ENCODE results near the gene G3BP2. TPM values are rescaled to one million over a fixed set of nuclear protein-coding genes. Genes with fewer than 3 reads are reported as not detected.
"Not testable (repeated sequence)": the region's sequence is repeated elsewhere in the genome, so short reads cannot be mapped to it uniquely, and the experiment has no call there.

G3BP2 gene
- total and polyA plus RNA-seq, 2 donors: 43.3 to 101 TPM

- not testable (repeated sequence) for DNase-seq (ENCODE audit: low read depth in 6 of 9, low spot score in 9 of 9); H3K9me3 ChIP-seq (ENCODE audit: control insufficient read depth in 2 of 2, insufficient read depth in 1 of 2, low read length in 1 of 2); H3K27me3 ChIP-seq (ENCODE audit: control insufficient read depth in 2 of 2, insufficient read depth in 1 of 2, low read length in 1 of 2); H3K36me3 ChIP-seq (ENCODE audit: control insufficient read depth in 2 of 2, insufficient read depth in 2 of 2, low read length in 1 of 2); H3K27ac ChIP-seq (ENCODE audit: low read depth in 1 of 2, low read length in 1 of 2); H3K4me3 ChIP-seq (ENCODE audit: low read length in 2 of 2)
- H3K4me1 ChIP-seq (ENCODE audit: control insufficient read depth in 2 of 2, insufficient read depth in 2 of 2, low read length in 2 of 2): peaks cover 0 to 17% of the 10 kb centered on the region in 2 donors
- WGBS: 98% methylated on average over 5 of the region's 5 CpGs
Measured at GRCh38 chr4:75692066-75692465, 18.9 kb upstream of the G3BP2 start.

GRCh38 chr4:75687125-75687524 is 13.9 kb upstream of the G3BP2 start:
- not testable (repeated sequence) for DNase-seq (ENCODE audit: low read depth in 6 of 9, low spot score in 9 of 9); H3K36me3 ChIP-seq (ENCODE audit: control insufficient read depth in 2 of 2, insufficient read depth in 2 of 2, low read length in 1 of 2); H3K4me3 ChIP-seq (ENCODE audit: low read length in 2 of 2); H3K27me3 ChIP-seq (ENCODE audit: control insufficient read depth in 2 of 2, insufficient read depth in 1 of 2, low read length in 1 of 2); H3K9me3 ChIP-seq (ENCODE audit: control insufficient read depth in 2 of 2, insufficient read depth in 1 of 2, low read length in 1 of 2)
- 95% methylated on average over 1 of the region's 1 CpG for WGBS
- H3K4me1 ChIP-seq (ENCODE audit: control insufficient read depth in 2 of 2, insufficient read depth in 2 of 2, low read length in 2 of 2): peaks cover 2 to 16% of the 10 kb centered on the region in 2 donors
- H3K27ac ChIP-seq (ENCODE audit: low read depth in 1 of 2, low read length in 1 of 2): peak overlapping the region; percentile 46 to 53

- no peak overlapping the region for H3K4me3 ChIP-seq (ENCODE audit: low read length in 2 of 2)
- peaks cover 0 to 4% of the 10 kb centered on the region in 2 donors for H3K9me3 ChIP-seq (ENCODE audit: control insufficient read depth in 2 of 2, insufficient read depth in 1 of 2, low read length in 1 of 2)
- peaks cover 2 to 16% of the 10 kb centered on the region in 2 donors for H3K4me1 ChIP-seq (ENCODE audit: control insufficient read depth in 2 of 2, insufficient read depth in 2 of 2, low read length in 2 of 2)
- 10% methylated on average over 3 of the region's 3 CpGs for WGBS
- DNase-seq (ENCODE audit: low read depth in 6 of 9, low spot score in 9 of 9): peak in 4 of 9 donors; percentile 30 to 68 (median 34)
- peak overlapping the region; percentile 46 to 77 for H3K27ac ChIP-seq (ENCODE audit: low read depth in 1 of 2, low read length in 1 of 2)
- peaks cover 0 to under 1% of the 10 kb centered on the region in 2 donors for H3K36me3 ChIP-seq (ENCODE audit: control insufficient read depth in 2 of 2, insufficient read depth in 2 of 2, low read length in 1 of 2)
- no peaks in the 10 kb centered on the region for H3K27me3 ChIP-seq (ENCODE audit: control insufficient read depth in 2 of 2, insufficient read depth in 1 of 2, low read length in 1 of 2)
Measured at GRCh38 chr4:75686346-75686745, 13.1 kb upstream of the G3BP2 start.

- H3K36me3 ChIP-seq (ENCODE audit: control insufficient read depth in 2 of 2, insufficient read depth in 2 of 2, low read length in 1 of 2): no peaks in the 10 kb centered on the region
- H3K9me3 ChIP-seq (ENCODE audit: control insufficient read depth in 2 of 2, insufficient read depth in 1 of 2, low read length in 1 of 2): peaks cover 0 to 4% of the 10 kb centered on the region in 2 donors
- peaks cover 2 to 16% of the 10 kb centered on the region in 2 donors for H3K4me1 ChIP-seq (ENCODE audit: control insufficient read depth in 2 of 2, insufficient read depth in 2 of 2, low read length in 2 of 2)
- DNase-seq (ENCODE audit: low read depth in 6 of 9, low spot score in 9 of 9): no peak
- H3K27ac ChIP-seq (ENCODE audit: low read depth in 1 of 2, low read length in 1 of 2): no peak overlapping the region
- H3K4me3 ChIP-seq (ENCODE audit: low read length in 2 of 2): no peak overlapping the region
- no peaks in the 10 kb centered on the region for H3K27me3 ChIP-seq (ENCODE audit: control insufficient read depth in 2 of 2, insufficient read depth in 1 of 2, low read length in 1 of 2)
- 95% methylated on average over 2 of the region's 2 CpGs for WGBS
Measured at GRCh38 chr4:75685546-75686189, 12.5 kb upstream of the G3BP2 start.

GRCh38 chr4:75683482-75684155 is 10.4 kb upstream of the G3BP2 start:
- Histone ChIP-seq H3K4me1 (ENCODE audit: control insufficient read depth in 2 of 2, insufficient read depth in 2 of 2, low read length in 2 of 2) (peaks cover 2 to 16% of the 10 kb centered on the region in 2 donors), H3K9me3 (ENCODE audit: control insufficient read depth in 2 of 2, insufficient read depth in 1 of 2, low read length in 1 of 2) (peaks cover 0 to 4% of the 10 kb centered on the region in 2 donors), H3K4me3 (ENCODE audit: low read length in 2 of 2) (no peak overlapping the region), H3K36me3 (ENCODE audit: control insufficient read depth in 2 of 2, insufficient read depth in 2 of 2, low read length in 1 of 2) (no peaks in the 10 kb centered on the region), H3K27ac (ENCODE audit: low read depth in 1 of 2, low read length in 1 of 2) (no peak overlapping the region), H3K27me3 (ENCODE audit: control insufficient read depth in 2 of 2, insufficient read depth in 1 of 2, low read length in 1 of 2) (no peaks in the 10 kb centered on the region)
- no peak for DNase-seq (ENCODE audit: low read depth in 6 of 9, low spot score in 9 of 9)
- WGBS: 94% methylated on average over 6 of the region's 6 CpGs

GRCh38 chr4:75679876-75680575 is 6.8 kb upstream of the G3BP2 start:
- Histone ChIP-seq H3K27ac (ENCODE audit: low read depth in 1 of 2, low read length in 1 of 2) (no peak overlapping the region), H3K27me3 (ENCODE audit: control insufficient read depth in 2 of 2, insufficient read depth in 1 of 2, low read length in 1 of 2) (no peaks in the 10 kb centered on the region), H3K36me3 (ENCODE audit: control insufficient read depth in 2 of 2, insufficient read depth in 2 of 2, low read length in 1 of 2) (no peaks in the 10 kb centered on the region), H3K9me3 (ENCODE audit: control insufficient read depth in 2 of 2, insufficient read depth in 1 of 2, low read length in 1 of 2) (no peaks in the 10 kb centered on the region), H3K4me3 (ENCODE audit: low read length in 2 of 2) (no peak overlapping the region), H3K4me1 (ENCODE audit: control insufficient read depth in 2 of 2, insufficient read depth in 2 of 2, low read length in 2 of 2) (peaks cover 0 to 15% of the 10 kb centered on the region in 2 donors)
- no peak for DNase-seq (ENCODE audit: low read depth in 6 of 9, low spot score in 9 of 9)
- WGBS: 98% methylated on average over 3 of the region's 3 CpGs

- Histone ChIP-seq H3K4me3 (ENCODE audit: low read length in 2 of 2) (no peak overlapping the region), H3K4me1 (ENCODE audit: control insufficient read depth in 2 of 2, insufficient read depth in 2 of 2, low read length in 2 of 2) (peaks cover 0 to 18% of the 10 kb centered on the region in 2 donors), H3K27me3 (ENCODE audit: control insufficient read depth in 2 of 2, insufficient read depth in 1 of 2, low read length in 1 of 2) (no peaks in the 10 kb centered on the region), H3K27ac (ENCODE audit: low read depth in 1 of 2, low read length in 1 of 2) (no peak overlapping the region), H3K36me3 (ENCODE audit: control insufficient read depth in 2 of 2, insufficient read depth in 2 of 2, low read length in 1 of 2) (no peaks in the 10 kb centered on the region), H3K9me3 (ENCODE audit: control insufficient read depth in 2 of 2, insufficient read depth in 1 of 2, low read length in 1 of 2) (no peaks in the 10 kb centered on the region)
- no peak for DNase-seq (ENCODE audit: low read depth in 6 of 9, low spot score in 9 of 9)
Measured at GRCh38 chr4:75678965-75679364, 5.8 kb upstream of the G3BP2 start.

GRCh38 chr4:75678473-75678872 is 5.3 kb upstream of the G3BP2 start:
- no peak overlapping the region for H3K4me3 ChIP-seq (ENCODE audit: low read length in 2 of 2)

GRCh38 chr4:75675004-75675531 is 1.9 kb upstream of the G3BP2 start:
- no peak overlapping the region for H3K4me3 ChIP-seq (ENCODE audit: low read length in 2 of 2)
- H3K4me1 ChIP-seq (ENCODE audit: control insufficient read depth in 2 of 2, insufficient read depth in 2 of 2, low read length in 2 of 2): peaks cover 0 to 22% of the 10 kb centered on the region in 2 donors
- no peaks in the 10 kb centered on the region for H3K27me3 ChIP-seq (ENCODE audit: control insufficient read depth in 2 of 2, insufficient read depth in 1 of 2, low read length in 1 of 2)
- H3K36me3 ChIP-seq (ENCODE audit: control insufficient read depth in 2 of 2, insufficient read depth in 2 of 2, low read length in 1 of 2): no peaks in the 10 kb centered on the region
- no peak for DNase-seq (ENCODE audit: low read depth in 6 of 9, low spot score in 9 of 9)
- H3K9me3 ChIP-seq (ENCODE audit: control insufficient read depth in 2 of 2, insufficient read depth in 1 of 2, low read length in 1 of 2): no peaks in the 10 kb centered on the region
- no peak overlapping the region for H3K27ac ChIP-seq (ENCODE audit: low read depth in 1 of 2, low read length in 1 of 2)
- WGBS: 98% methylated on average over 11 of the region's 11 CpGs

More at GRCh38 chr4:75678473-75678872, 5.3 kb upstream of the G3BP2 start:
- H3K27ac ChIP-seq (ENCODE audit: low read depth in 1 of 2, low read length in 1 of 2): no peak overlapping the region
- no peaks in the 10 kb centered on the region for H3K9me3 ChIP-seq (ENCODE audit: control insufficient read depth in 2 of 2, insufficient read depth in 1 of 2, low read length in 1 of 2)
- no peak for DNase-seq (ENCODE audit: low read depth in 6 of 9, low spot score in 9 of 9)
- no peaks in the 10 kb centered on the region for H3K27me3 ChIP-seq (ENCODE audit: control insufficient read depth in 2 of 2, insufficient read depth in 1 of 2, low read length in 1 of 2)
- H3K36me3 ChIP-seq (ENCODE audit: control insufficient read depth in 2 of 2, insufficient read depth in 2 of 2, low read length in 1 of 2): no peaks in the 10 kb centered on the region
- H3K4me1 ChIP-seq (ENCODE audit: control insufficient read depth in 2 of 2, insufficient read depth in 2 of 2, low read length in 2 of 2): peaks cover 0 to 21% of the 10 kb centered on the region in 2 donors
